Pulmonary artery endothelial cell (primary cell): ENCODE measurements around the gene ANKRD53. TPM values are rescaled to one million over a fixed set of nuclear protein-coding genes. Genes with fewer than 3 reads are reported as not detected.
"Not testable (repeated sequence)": the region's sequence is repeated elsewhere in the genome, so short reads cannot be mapped to it uniquely, and the experiment has no call there.

Experiments
- DNase-seq: peaks from one replicate; pipeline ENCODE4 v3.0.0-alpha.2; 2011; ENCODE audit warnings: low read depth, low spot score
- total RNA-seq: library from RNA; depleted of rRNA; stranded (reverse); fragments of >200 nt; gene quantifications from 2 replicates; pipeline ENCODE4 v1.2.3, GENCODE V29; 2014

Gene ANKRD53
- total RNA-seq, 1 donor from 2014 or later = 0.20 TPM

- DNase-seq = no peak
Measured at GRCh38 chr2:71006323-71006722, 27.9 kb downstream of the ANKRD53 start.

- DNase-seq = no peak
Measured at GRCh38 chr2:71006955-71007799, 28.7 kb downstream of the ANKRD53 start.

- no peak for DNase-seq
Measured at GRCh38 chr2:71008342-71008741, 29.9 kb downstream of the ANKRD53 start.

- DNase-seq = not testable (repeated sequence)
Measured at GRCh38 chr2:71011786-71012185, 33.4 kb downstream of the ANKRD53 start.

GRCh38 chr2:71018625-71019024 lies 40.2 kb downstream of the ANKRD53 start:
- no peak for DNase-seq

GRCh38 chr2:71019989-71020388 lies 41.6 kb downstream of the ANKRD53 start:
- not testable (repeated sequence) for DNase-seq

GRCh38 chr2:71021394-71021793 lies 43.0 kb downstream of the ANKRD53 start:
- DNase-seq = not testable (repeated sequence)

- DNase-seq = not testable (repeated sequence)
Measured at GRCh38 chr2:71023553-71024243, 45.3 kb downstream of the ANKRD53 start.

Other genes starting within 250 kb of the ANKRD53 start
- gene ADD2, start 210.4 kb upstream of the ANKRD53 start, total RNA-seq = 2.6 and 4.6 TPM in 2 replicates
- not detected in 2 replicates for gene FIGLA, start 188.0 kb upstream of the ANKRD53 start, total RNA-seq
- gene CLEC4F, start 158.0 kb upstream of the ANKRD53 start, total RNA-seq = not detected in 2 replicates
- gene CD207, start 142.8 kb upstream of the ANKRD53 start, total RNA-seq = not detected in 2 replicates
- 0.26 and 0.35 TPM in 2 replicates for gene VAX2, start 78.1 kb upstream of the ANKRD53 start, total RNA-seq
- gene ATP6V1B1, start 42.7 kb upstream of the ANKRD53 start, total RNA-seq = not detected in 2 replicates
- gene TEX261, start 16.2 kb downstream of the ANKRD53 start, total RNA-seq = 28.6 and 54.1 TPM in 2 replicates
- gene NAGK, start 90.0 kb downstream of the ANKRD53 start, total RNA-seq = 46.0 and 67.7 TPM in 2 replicates
- 8.6 and 9.4 TPM in 2 replicates for gene MCEE, start 151.6 kb downstream of the ANKRD53 start, total RNA-seq
- gene MPHOSPH10, start 152.0 kb downstream of the ANKRD53 start, total RNA-seq = 20.4 and 24.3 TPM in 2 replicates
- 0.40 and 1.2 TPM in 2 replicates for gene PAIP2B, start 248.5 kb downstream of the ANKRD53 start, total RNA-seq